ENCODE data around the gene SORCS2. TPM values are rescaled to one million over a fixed set of nuclear protein-coding genes. Genes with fewer than 3 reads are reported as not detected.

The SORCS2 gene
- total and polyA plus RNA-seq, 2 experiments from 2014 or later: 0.92 to 6.9 TPM

GRCh38 chr4:7765666-7766065 is 573.3 kb downstream of the SORCS2 start:
- Histone ChIP-seq H3K9me3 (ENCODE audit: low read depth) (no peaks in the 10 kb centered on the region), H3K27ac (no peak overlapping the region), H3K4me1 (ENCODE audit: low read depth) (no peaks in the 10 kb centered on the region), H3K27me3 (no peaks in the 10 kb centered on the region), H3K36me3 (peaks cover 6% of the 10 kb centered on the region), H3K4me3 (no peak overlapping the region)
- DNase-seq (ENCODE audit: low read depth in 1 of 2, low spot score in 1 of 2): no peak
- no peak for TF ChIP-seq CTCF (IDR thresholded peaks at IDR 0.05; ENCODE audit: low read depth, low read length)

DNA sequence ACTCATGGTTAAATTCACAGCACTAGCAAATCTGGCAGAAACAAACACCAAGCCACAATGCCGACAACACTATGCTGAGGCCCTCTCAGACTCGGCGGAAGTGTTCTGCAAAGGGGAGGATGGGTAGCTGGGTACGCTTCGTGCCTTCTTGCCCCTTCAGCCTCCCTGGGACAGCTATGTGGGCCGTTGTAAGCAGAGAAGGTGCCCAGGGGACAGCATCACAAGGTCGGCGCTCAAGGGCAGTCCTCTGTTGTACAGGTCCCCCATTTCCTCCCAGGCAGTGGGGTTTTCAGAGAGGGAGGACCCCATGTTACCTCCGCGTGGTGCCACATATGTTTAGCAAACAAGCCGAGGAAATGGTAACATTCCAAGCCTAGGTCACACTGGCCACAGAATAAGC is 573.7 kb downstream of the SORCS2 start:
- no peak overlapping the region for H3K27ac ChIP-seq
- TF ChIP-seq CTCF (IDR thresholded peaks at IDR 0.05; ENCODE audit: low read depth, low read length): no peak
- H3K9me3 ChIP-seq (ENCODE audit: low read depth): no peaks in the 10 kb centered on the region
- H3K4me1 ChIP-seq (ENCODE audit: low read depth): no peaks in the 10 kb centered on the region
- H3K36me3 ChIP-seq: peaks cover 9% of the 10 kb centered on the region
- DNase-seq (ENCODE audit: low read depth in 1 of 2, low spot score in 1 of 2): no peak
- no peaks in the 10 kb centered on the region for H3K27me3 ChIP-seq
- no peak overlapping the region for H3K4me3 ChIP-seq

DNA sequence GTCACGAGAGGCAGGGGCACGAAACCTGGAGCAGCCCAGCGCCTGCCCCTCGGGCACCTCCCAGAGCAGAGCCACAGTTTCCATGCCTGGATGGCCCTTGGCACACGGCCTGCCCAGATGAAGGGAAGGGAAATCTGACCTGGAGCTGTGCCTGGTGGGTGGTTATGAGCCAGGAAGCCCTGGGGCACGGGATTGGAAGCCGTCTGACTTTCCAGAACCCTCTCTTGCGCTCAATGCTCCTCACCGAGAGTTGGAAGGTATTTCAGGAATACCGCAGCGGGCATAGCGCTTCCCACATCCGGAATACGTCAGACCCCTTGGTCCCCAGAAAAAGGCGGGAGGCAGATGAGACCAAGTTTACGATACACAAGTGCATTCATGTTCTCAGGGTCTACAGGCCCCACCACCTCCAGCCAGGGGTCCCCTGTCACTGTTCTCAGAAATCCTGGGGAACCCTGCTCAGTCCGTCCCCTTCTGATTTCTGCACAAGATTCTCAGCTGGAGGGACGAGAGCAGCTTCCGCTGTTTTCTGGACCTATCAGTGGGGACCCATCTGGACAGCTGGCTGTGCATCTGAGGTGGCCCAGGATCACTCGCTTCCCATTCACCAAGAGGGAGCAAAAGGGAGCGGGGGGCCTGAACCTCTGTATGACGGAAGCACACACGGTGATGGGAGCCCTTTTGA is 574.5 kb downstream of the SORCS2 start:
- no peak for DNase-seq (ENCODE audit: low read depth in 1 of 2, low spot score in 1 of 2)
- H3K4me1 ChIP-seq (ENCODE audit: low read depth): no peaks in the 10 kb centered on the region
- H3K27me3 ChIP-seq: no peaks in the 10 kb centered on the region
- H3K27ac ChIP-seq: no peak overlapping the region
- H3K9me3 ChIP-seq (ENCODE audit: low read depth): no peaks in the 10 kb centered on the region
- H3K4me3 ChIP-seq: no peak overlapping the region
- no peak for TF ChIP-seq CTCF (IDR thresholded peaks at IDR 0.05; ENCODE audit: low read depth, low read length)
- H3K36me3 ChIP-seq: peaks cover 12% of the 10 kb centered on the region

DNA sequence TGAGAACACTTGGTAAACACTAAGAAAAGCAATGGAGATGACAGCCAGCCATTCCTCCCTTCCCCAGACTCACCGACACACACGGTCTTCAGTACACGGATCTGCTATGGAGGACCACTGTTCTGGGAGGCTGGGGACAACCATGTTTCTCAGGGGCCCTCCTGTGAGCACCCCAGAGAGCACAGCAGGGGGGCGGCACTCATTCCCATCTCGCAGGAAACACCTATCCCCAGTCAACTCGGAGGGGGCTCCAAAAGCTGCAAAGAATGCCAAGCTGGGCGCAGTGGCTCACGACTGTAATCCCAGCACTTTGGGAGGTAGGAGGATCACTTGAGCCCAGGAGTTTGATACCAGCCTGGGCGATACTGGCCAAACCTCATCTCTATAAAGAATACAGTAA is 575.2 kb downstream of the SORCS2 start:
- H3K27me3 ChIP-seq: no peaks in the 10 kb centered on the region
- no peak for TF ChIP-seq CTCF (IDR thresholded peaks at IDR 0.05; ENCODE audit: low read depth, low read length)
- peaks cover 12% of the 10 kb centered on the region for H3K36me3 ChIP-seq
- no peaks in the 10 kb centered on the region for H3K4me1 ChIP-seq (ENCODE audit: low read depth)
- H3K4me3 ChIP-seq: no peak overlapping the region
- no peaks in the 10 kb centered on the region for H3K9me3 ChIP-seq (ENCODE audit: low read depth)
- H3K27ac ChIP-seq: no peak overlapping the region
- DNase-seq (ENCODE audit: low read depth in 1 of 2, low spot score in 1 of 2): no peak

- Histone ChIP-seq H3K27me3 (no peaks in the 10 kb centered on the region), H3K4me3 (no peak overlapping the region), H3K36me3 (peaks cover 12% of the 10 kb centered on the region), H3K4me1 (ENCODE audit: low read depth) (no peaks in the 10 kb centered on the region), H3K27ac (no peak overlapping the region), H3K9me3 (ENCODE audit: low read depth) (no peaks in the 10 kb centered on the region)
- DNase-seq (ENCODE audit: low read depth in 1 of 2, low spot score in 1 of 2): no peak
- TF ChIP-seq CTCF (IDR thresholded peaks at IDR 0.05; ENCODE audit: low read depth, low read length): no peak
These were observed 575.6 kb downstream of the SORCS2 start for GRCh38 chr4:7767966-7768365.

All from cardiac muscle cell (in vitro differentiated cells and primary cell).